B cell (primary cell): Measurements from ENCODE around the gene MAPRE3. TPM values are rescaled to one million over a fixed set of nuclear protein-coding genes. Genes with fewer than 3 reads are reported as not detected.

Experiments used
- ATAC-seq: fragments of 200-7000 bp; cut with Tn5 transposase; one replicate; pipeline ENCODE4 v1.10.0; 2021; ENCODE audit warnings: low read depth, mild to moderate bottlenecking, moderate number of reproducible peaks, moderate library complexity
- CTCF ChIA-PET: fragments of 350-600 bp; sonication (Branson Sonifier 250); formaldehyde crosslinking; loops from one replicate; lab custom pipeline; 2021; ENCODE audit warnings: antibody characterized with exemption, inconsistent platforms; lab: Charles Lee
- POLR2A ChIA-PET: fragments of 350-600 bp; sonication (Branson Sonifier 250); formaldehyde crosslinking; loops from one replicate; lab custom pipeline; 2021; ENCODE audit warnings: antibody characterized with exemption; lab: Charles Lee
- DNase-seq: peaks from one replicate; pipeline ENCODE4 v3.0.0; 2013
- H2AFZ ChIP-seq: 2 replicates; pipeline ENCODE4 v1.6.1; 2012; ENCODE audit warnings: mild to moderate bottlenecking, low read depth, low read length; ENCODE audit not compliant: insufficient read depth, poor library complexity, severe bottlenecking
- H3K27ac ChIP-seq, 2 donors: 1 replicate in 1 of 2; 2 replicates in 1 of 2; pipeline ENCODE4 v1.5.1; 2012 to 2013; ENCODE audit warnings: low read length in 2 of 2, mild to moderate bottlenecking in 2 of 2, moderate library complexity in 1 of 2
- H3K27me3 ChIP-seq, 4 experiments: fragments of 200-600 bp in 1 of 4; sonication (generic) in 1 of 4; replicated peaks in 1 of 4; 1 replicate in 2 of 4; 2 replicates in 2 of 4; pipeline versions ENCODE4 v1.6.1 to v1.7.0; 2013 to 2016; ENCODE audit warnings: low read length in 3 of 4, mild to moderate bottlenecking in 2 of 4, mixed read lengths in 1 of 4, moderate library complexity in 1 of 4; ENCODE audit not compliant: insufficient read depth in 4 of 4, control insufficient read depth in 3 of 4; ENCODE audit errors: control extremely low read depth in 1 of 4
- H3K36me3 ChIP-seq, 2 experiments: replicated peaks in 1 of 2; 1 replicate in 1 of 2; 2 replicates in 1 of 2; pipeline versions ENCODE4 v1.6.1 to v1.7.1; 2013; ENCODE audit warnings: low read length in 1 of 2; ENCODE audit not compliant: insufficient read depth in 2 of 2, control insufficient read depth in 1 of 2; ENCODE audit errors: control extremely low read depth in 1 of 2, extremely low read depth in 1 of 2
- H3K4me1 ChIP-seq, 2 donors: fragments of 200-600 bp in 1 of 2; sonication (generic) in 1 of 2; 1 replicate in 1 of 2; 2 replicates in 1 of 2; pipeline versions ENCODE4 v1.5.1 to v1.6.1; 2013 to 2017; ENCODE audit warnings: low read length in 2 of 2; ENCODE audit not compliant: control insufficient read depth in 2 of 2, insufficient read depth in 2 of 2
- H3K4me2 ChIP-seq: replicated peaks from 2 replicates; pipeline ENCODE3; 2012; ENCODE audit warnings: mild to moderate bottlenecking, low read depth, low read length; ENCODE audit not compliant: poor library complexity, severe bottlenecking
- H3K4me3 ChIP-seq, 5 experiments: fragments of 200-600 bp in 1 of 5; sonication (generic) in 1 of 5; 1 replicate in 3 of 5; 2 replicates in 2 of 5; pipeline versions ENCODE4 v1.5.1 to v1.7.0; 2011 to 2016; ENCODE audit warnings: low read length in 4 of 5, mild to moderate bottlenecking in 4 of 5, low read depth in 2 of 5, control low read depth in 1 of 5, moderate library complexity in 1 of 5; ENCODE audit not compliant: insufficient read depth in 1 of 5; ENCODE audit errors: control extremely low read depth in 1 of 5, extremely low read depth in 1 of 5
- H3K79me2 ChIP-seq: fragments of 200-600 bp; sonication (generic); one replicate; pipeline ENCODE4 v1.6.0; 2016; ENCODE audit warnings: low read length; ENCODE audit not compliant: control insufficient read depth, insufficient read depth
- H3K9ac ChIP-seq: fragments of 200-600 bp; sonication (generic); 2 replicates; pipeline ENCODE4 v1.6.1; 2017; ENCODE audit warnings: mild to moderate bottlenecking, low read length, moderate library complexity
- H3K9me3 ChIP-seq, 3 donors: one replicate each; pipeline versions ENCODE4 v1.6.1 to v1.7.1; 2013; ENCODE audit warnings: low read length in 2 of 3; ENCODE audit not compliant: control insufficient read depth in 2 of 3, insufficient read depth in 1 of 3; ENCODE audit errors: control extremely low read depth in 1 of 3
- H4K20me1 ChIP-seq: 2 replicates; pipeline ENCODE4 v1.6.0; 2012; ENCODE audit warnings: mild to moderate bottlenecking, low read length; ENCODE audit not compliant: insufficient read depth, control insufficient read depth, poor library complexity, severe bottlenecking
- H3K27ac Mint-ChIP-seq: one replicate; pipeline ENCODE4 v1.8.0; 2021; ENCODE audit warnings: mixed read lengths
- H3K27me3 Mint-ChIP-seq: one replicate; pipeline ENCODE4 v1.8.0; 2021; ENCODE audit warnings: mixed read lengths
- H3K4me1 Mint-ChIP-seq: one replicate; pipeline ENCODE4 v1.8.0; 2021; ENCODE audit warnings: mixed read lengths
- H3K4me3 Mint-ChIP-seq: one replicate; pipeline ENCODE4 v1.8.0; 2021; ENCODE audit warnings: mixed read lengths
- H3K9me3 Mint-ChIP-seq: one replicate; pipeline ENCODE4 v1.8.0; 2022; ENCODE audit warnings: mixed read lengths; ENCODE audit not compliant: insufficient read depth
- EZH2 ChIP-seq: IDR thresholded peaks from 2 replicates; pipeline ENCODE4 v1.6.1; 2012; ENCODE audit warnings: borderline replicate concordance, low read depth, mild to moderate bottlenecking, moderate library complexity, low read length; ENCODE audit not compliant: insufficient read depth, poor library complexity, severe bottlenecking
- WGBS: methylation state at CpG from one replicate; pipeline ENCODE4 v1.1.5; 2013; ENCODE audit warnings: missing lambda C conversion rate; ENCODE audit not compliant: insufficient coverage; 5-methylcytosine and 5-hydroxymethylcytosine counted together
- intact Hi-C: fragments of 100-400 bp; cut with micrococcal nuclease; formaldehyde crosslinking; loops from one replicate; pipeline ENCODE4 v1.10.0; 2022
- polyA plus RNA-seq: library from polyadenylated mRNA; depleted of rRNA; stranded (reverse); fragments of >200 nt; gene quantifications from 2 replicates; pipeline ENCODE4 v1.2.3, GENCODE V29; 2012
- total RNA-seq, 2 donors: library from RNA; stranded (reverse); fragments of 120-200 nt in 1 of 2; gene quantifications; 1 replicate in 1 of 2; 2 replicates in 1 of 2; pipeline versions ENCODE4 v1.2.3 to v1.2.4, GENCODE V29; 2013 to 2022
- TF ChIP-seq, protein P1 (sequence below): fragments of 200-600 bp; IDR thresholded peaks from one replicate; pipeline ENCODE4 v1.8.0; 2022; ENCODE audit warnings: antibody characterized with exemption, mild to moderate bottlenecking

The MAPRE3 gene
- total and polyA plus RNA-seq, 2 donors (not counting 1 experiment from before 2014, with no cell fraction given) = 5.4 to 9.8 TPM

DNA sequence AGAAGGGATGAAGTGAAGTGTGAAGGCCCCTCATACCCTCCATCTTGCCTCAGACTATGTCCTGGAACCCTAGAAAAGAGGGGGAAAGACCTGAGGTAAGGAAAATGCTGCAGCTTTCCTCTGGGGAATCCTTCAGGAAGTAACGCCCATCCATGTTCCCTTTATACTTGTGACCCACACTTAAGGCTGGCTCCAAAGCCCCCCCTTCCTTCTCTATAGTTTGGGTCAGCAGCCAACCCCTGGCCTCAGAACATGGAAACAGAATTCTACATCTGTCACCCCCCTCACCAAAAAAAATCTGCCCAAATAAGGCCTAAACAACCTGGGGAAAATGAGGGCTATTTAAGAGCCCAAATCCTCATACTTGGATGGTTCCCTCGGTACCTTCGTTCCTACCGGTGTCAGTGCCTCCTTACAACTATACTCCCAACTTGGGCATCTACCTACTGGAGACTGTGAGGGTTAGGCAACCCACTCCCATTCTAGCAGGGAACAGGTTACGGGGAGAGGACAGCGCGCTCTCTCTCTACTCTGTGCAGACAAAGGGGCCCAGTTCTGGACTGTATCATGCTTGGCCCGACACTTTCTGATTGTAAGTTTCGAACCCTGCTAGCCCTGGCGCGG is 100.3 kb downstream of the MAPRE3 start:
- intact Hi-C loops = loop anchor here (1.0 to 2.0 kb wide), 7 partner anchors 11 to 300 kb away; partner anchors contain the start of genes AGBL5, EIF2B4, KHK and PREB

DNA sequence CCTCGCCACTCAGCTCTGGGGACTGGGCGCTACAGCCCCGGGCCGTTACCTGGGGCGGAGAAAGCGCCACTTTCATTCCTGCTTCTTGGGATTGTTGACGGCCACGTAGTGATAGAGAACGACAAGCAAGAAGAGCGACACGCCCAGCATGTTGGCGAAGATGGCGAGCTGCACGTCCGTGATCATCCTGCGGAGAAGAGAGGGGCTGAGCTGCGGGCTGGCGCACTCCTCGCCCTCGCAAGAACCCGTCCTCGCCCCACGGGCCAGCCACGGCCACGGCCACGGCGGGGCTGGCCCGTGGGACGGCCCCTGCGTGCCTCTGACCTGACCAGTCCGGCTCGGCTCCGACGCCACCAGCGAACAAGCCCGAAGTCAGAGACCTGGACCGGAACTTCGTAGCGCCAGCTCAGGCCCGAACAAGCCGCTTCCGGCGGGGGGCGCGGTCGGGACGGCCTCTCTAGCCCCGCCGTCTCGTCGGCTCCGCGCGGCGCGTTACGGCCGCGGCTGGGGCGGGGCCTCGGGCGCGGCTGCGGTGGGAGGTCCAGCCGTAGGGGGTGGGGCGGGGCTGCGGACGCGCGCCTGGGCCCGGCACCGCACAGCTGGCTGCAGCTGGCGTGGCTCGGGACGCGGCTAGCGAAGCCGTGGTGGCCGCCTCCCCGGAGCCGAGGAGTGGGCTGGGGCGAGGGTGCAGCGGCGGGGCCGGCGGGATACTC is 101.0 kb downstream of the MAPRE3 start, which contains the start of gene OST4:
OST4 (minus strand) TSS at position 378 of the 713 bp plus-strand sequence.
- Mint-ChIP-seq H3K27me3 (no peaks in the 10 kb centered on the region), H3K27ac (peak within 1 kb of the TSS; percentile 95), H3K4me1 (peaks cover 62% of the 10 kb centered on the region), H3K4me3 (peak within 1 kb of the TSS; percentile 99), H3K9me3 (no peaks in the 10 kb centered on the region)
- WGBS = under 1% methylated on average over 85 of the region's 86 CpGs
- H3K4me3 ChIP-seq = peak within 1 kb of the TSS; percentile 79 to 91 (median 88)
- H3K4me2 ChIP-seq = peak within 1 kb of the TSS; percentile 90
- no peaks in the 10 kb centered on the region for H3K27me3 ChIP-seq
- ATAC-seq (peak; percentile 95), DNase-seq (peak; percentile 93)
- ChIA-PET POLR2A (interaction anchor here (0.5 to 3.4 kb wide), 8 partner anchors 10 to 299 kb away, joined by 3 to 48 read pairs (median 5); partner anchors contain the start of genes AGBL5, ATRAID, KHK and PREB), CTCF (interaction anchor here (0.8 to 3.3 kb wide), 11 partner anchors 10 to 557 kb away, joined by 3 to 30 read pairs (median 7); partner anchors contain the start of genes AGBL5, CCDC121, KHK and TMEM214)
- peaks cover 35 to 43% of the 10 kb centered on the region in 2 donors for H3K4me1 ChIP-seq
- TF ChIP-seq, protein P1, sequence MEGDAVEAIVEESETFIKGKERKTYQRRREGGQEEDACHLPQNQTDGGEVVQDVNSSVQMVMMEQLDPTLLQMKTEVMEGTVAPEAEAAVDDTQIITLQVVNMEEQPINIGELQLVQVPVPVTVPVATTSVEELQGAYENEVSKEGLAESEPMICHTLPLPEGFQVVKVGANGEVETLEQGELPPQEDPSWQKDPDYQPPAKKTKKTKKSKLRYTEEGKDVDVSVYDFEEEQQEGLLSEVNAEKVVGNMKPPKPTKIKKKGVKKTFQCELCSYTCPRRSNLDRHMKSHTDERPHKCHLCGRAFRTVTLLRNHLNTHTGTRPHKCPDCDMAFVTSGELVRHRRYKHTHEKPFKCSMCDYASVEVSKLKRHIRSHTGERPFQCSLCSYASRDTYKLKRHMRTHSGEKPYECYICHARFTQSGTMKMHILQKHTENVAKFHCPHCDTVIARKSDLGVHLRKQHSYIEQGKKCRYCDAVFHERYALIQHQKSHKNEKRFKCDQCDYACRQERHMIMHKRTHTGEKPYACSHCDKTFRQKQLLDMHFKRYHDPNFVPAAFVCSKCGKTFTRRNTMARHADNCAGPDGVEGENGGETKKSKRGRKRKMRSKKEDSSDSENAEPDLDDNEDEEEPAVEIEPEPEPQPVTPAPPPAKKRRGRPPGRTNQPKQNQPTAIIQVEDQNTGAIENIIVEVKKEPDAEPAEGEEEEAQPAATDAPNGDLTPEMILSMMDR = no peak
- no peak for TF ChIP-seq EZH2
- peaks cover 33% of the 10 kb centered on the region for H3K79me2 ChIP-seq
- H3K9me3 ChIP-seq = no peaks in the 10 kb centered on the region
- intact Hi-C loops = loop anchor here (1.0 to 2.0 kb wide), 7 partner anchors 10 to 299 kb away; partner anchors contain the start of genes AGBL5, EIF2B4, KHK and PREB
- peaks cover 17% of the 10 kb centered on the region for H4K20me1 ChIP-seq
- H3K36me3 ChIP-seq = peaks cover 6 to 29% of the 10 kb centered on the region in 2 experiments
- peak within 1 kb of the TSS; percentile 82 for H2AFZ ChIP-seq
- H3K9ac ChIP-seq = peak within 1 kb of the TSS; percentile 83
- peak within 1 kb of the TSS; percentile 64 to 87 for H3K27ac ChIP-seq

More for the DNA sequence above, 100.3 kb downstream of the MAPRE3 start:
- peak overlapping the region; percentile 64 to 87 for H3K27ac ChIP-seq
- H3K4me1 Mint-ChIP-seq = peaks cover 58% of the 10 kb centered on the region
- H3K9me3 ChIP-seq = no peaks in the 10 kb centered on the region
- peak overlapping the region; percentile 82 for H2AFZ ChIP-seq
- H3K4me3 Mint-ChIP-seq = peak overlapping the region; percentile 99
- H3K4me2 ChIP-seq = peak overlapping the region; percentile 90
- H3K4me3 ChIP-seq = peak overlapping the region; percentile 79 to 91 (median 88)
- H3K79me2 ChIP-seq = peaks cover 39% of the 10 kb centered on the region
- CTCF ChIA-PET = interaction anchor here (0.6 to 3.3 kb wide), 11 partner anchors 11 to 558 kb away, joined by 3 to 30 read pairs (median 7); partner anchors contain the start of genes AGBL5, CCDC121 and KHK
- H3K27me3 ChIP-seq = no peaks in the 10 kb centered on the region
- H4K20me1 ChIP-seq = peaks cover 17% of the 10 kb centered on the region
- H3K9ac ChIP-seq = peak overlapping the region; percentile 83
- no peaks in the 10 kb centered on the region for H3K27me3 Mint-ChIP-seq
- ATAC-seq = no peak
- POLR2A ChIA-PET = interaction anchor here (0.8 to 3.4 kb wide), 6 partner anchors 11 to 141 kb away, joined by 3 to 48 read pairs (median 5); partner anchors contain the start of genes AGBL5, ATRAID, KHK and PREB
- 4% methylated on average over 10 of the region's 11 CpGs for WGBS
- TF ChIP-seq EZH2 = no peak
- no peak for DNase-seq
- no peaks in the 10 kb centered on the region for H3K9me3 Mint-ChIP-seq
- peaks cover 33 to 41% of the 10 kb centered on the region in 2 donors for H3K4me1 ChIP-seq
- H3K36me3 ChIP-seq = peaks cover 6 to 32% of the 10 kb centered on the region in 2 experiments
- H3K27ac Mint-ChIP-seq = peak overlapping the region; percentile 95
